Activated T-cell treated with anti-CD3 and anti-CD28 coated beads, Interleukin-2, amount 50 U/mL, for 24 hours (primary cell): ENCODE results near the gene CACNA2D3.

ENCODE experiments used
- DNase-seq: peaks from one replicate; pipeline ENCODE4 v3.0.0-alpha.2; 2020
- H3K27ac Mint-ChIP-seq: 2 replicates; pipeline ENCODE4 v1.8.0; 2020; ENCODE audit warnings: mild to moderate bottlenecking, mixed read lengths
- H3K27me3 Mint-ChIP-seq: 2 replicates; pipeline ENCODE4 v1.8.0; 2020; ENCODE audit warnings: mixed read lengths
- H3K36me3 Mint-ChIP-seq: 2 replicates; pipeline ENCODE4 v1.8.0; 2020; ENCODE audit warnings: low read depth, mixed read lengths
- H3K4me1 Mint-ChIP-seq: 2 replicates; pipeline ENCODE4 v1.8.0; 2020; ENCODE audit warnings: low read depth, mixed read lengths
- H3K4me3 Mint-ChIP-seq: 2 replicates; pipeline ENCODE4 v1.8.0; 2020; ENCODE audit warnings: mild to moderate bottlenecking, moderate library complexity, mixed read lengths
- H3K9me3 Mint-ChIP-seq: 2 replicates; pipeline ENCODE4 v1.8.0; 2020; ENCODE audit warnings: mixed read lengths

CACNA2D3 gene

DNA sequence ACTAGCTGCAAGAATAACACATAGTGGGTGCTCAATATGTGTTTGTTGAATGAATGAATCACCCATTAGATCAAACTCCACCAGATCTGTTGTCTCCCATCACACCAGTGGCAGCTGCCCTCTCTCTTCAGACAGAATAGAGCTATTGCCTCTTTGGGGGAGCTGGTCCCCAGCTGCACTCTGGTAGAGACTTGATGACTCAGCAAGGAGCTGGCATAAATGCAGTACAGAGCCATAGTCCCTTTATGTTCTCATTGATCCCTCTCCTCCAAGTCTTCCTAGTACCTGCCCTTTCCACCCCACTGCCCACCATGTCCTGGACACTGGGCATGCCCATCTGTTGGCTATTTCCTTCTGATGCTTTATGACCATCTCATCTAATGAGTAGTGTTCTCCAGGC is 443.6 kb downstream of the CACNA2D3 start:
- H3K27me3 Mint-ChIP-seq = no peaks in the 10 kb centered on the region
- no peak for DNase-seq
- H3K4me3 Mint-ChIP-seq = no peak overlapping the region
- peaks cover 5% of the 10 kb centered on the region for H3K9me3 Mint-ChIP-seq
- no peaks in the 10 kb centered on the region for H3K36me3 Mint-ChIP-seq
- H3K27ac Mint-ChIP-seq = no peak overlapping the region
- H3K4me1 Mint-ChIP-seq = no peaks in the 10 kb centered on the region

DNA sequence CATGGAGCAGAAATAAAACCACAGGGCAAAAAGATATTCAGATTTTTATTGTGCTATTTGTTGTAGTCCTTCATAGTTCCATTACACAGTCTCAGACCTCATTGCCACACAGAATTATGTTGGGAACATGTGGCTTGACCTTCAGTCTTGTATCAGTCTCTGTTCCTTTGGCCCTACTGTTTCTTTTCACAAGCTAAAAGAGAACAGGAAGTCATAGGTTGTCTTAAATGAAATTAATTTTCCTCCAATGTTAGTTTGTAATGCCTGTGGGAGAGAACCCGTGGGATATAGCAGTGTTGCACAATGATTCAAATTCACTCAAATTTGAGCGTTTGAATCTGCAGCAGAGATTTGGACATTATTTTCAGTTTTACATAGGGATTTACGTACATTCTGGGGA is 445.6 kb downstream of the CACNA2D3 start:
- DNase-seq = no peak
- H3K36me3 Mint-ChIP-seq = no peaks in the 10 kb centered on the region
- H3K4me1 Mint-ChIP-seq = no peaks in the 10 kb centered on the region
- H3K9me3 Mint-ChIP-seq = peaks cover 2% of the 10 kb centered on the region
- no peaks in the 10 kb centered on the region for H3K27me3 Mint-ChIP-seq
- no peak overlapping the region for H3K27ac Mint-ChIP-seq
- H3K4me3 Mint-ChIP-seq = no peak overlapping the region

DNA sequence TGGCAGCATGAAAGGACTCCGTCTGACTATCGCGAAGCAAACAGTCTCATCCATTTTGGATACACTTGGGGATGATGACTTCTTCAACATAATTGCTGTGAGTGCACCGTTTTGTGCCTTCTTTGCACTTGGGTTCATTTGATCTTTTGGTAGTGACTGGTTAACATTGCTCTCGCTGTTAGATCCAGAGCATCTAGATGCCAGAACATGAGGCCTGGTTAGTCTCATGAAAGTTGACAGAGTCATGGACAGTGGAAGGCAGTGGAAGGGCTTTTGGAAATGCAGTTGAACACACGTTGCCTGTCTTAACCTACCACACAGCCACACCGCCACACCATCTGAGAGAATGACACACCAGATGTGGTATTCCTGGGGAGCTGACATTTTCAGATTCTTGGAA is 447.7 kb downstream of the CACNA2D3 start:
- Mint-ChIP-seq H3K9me3 (peaks cover 2% of the 10 kb centered on the region), H3K4me3 (no peak overlapping the region), H3K4me1 (no peaks in the 10 kb centered on the region), H3K27me3 (no peaks in the 10 kb centered on the region), H3K27ac (no peak overlapping the region), H3K36me3 (no peaks in the 10 kb centered on the region)
- DNase-seq = no peak

DNA sequence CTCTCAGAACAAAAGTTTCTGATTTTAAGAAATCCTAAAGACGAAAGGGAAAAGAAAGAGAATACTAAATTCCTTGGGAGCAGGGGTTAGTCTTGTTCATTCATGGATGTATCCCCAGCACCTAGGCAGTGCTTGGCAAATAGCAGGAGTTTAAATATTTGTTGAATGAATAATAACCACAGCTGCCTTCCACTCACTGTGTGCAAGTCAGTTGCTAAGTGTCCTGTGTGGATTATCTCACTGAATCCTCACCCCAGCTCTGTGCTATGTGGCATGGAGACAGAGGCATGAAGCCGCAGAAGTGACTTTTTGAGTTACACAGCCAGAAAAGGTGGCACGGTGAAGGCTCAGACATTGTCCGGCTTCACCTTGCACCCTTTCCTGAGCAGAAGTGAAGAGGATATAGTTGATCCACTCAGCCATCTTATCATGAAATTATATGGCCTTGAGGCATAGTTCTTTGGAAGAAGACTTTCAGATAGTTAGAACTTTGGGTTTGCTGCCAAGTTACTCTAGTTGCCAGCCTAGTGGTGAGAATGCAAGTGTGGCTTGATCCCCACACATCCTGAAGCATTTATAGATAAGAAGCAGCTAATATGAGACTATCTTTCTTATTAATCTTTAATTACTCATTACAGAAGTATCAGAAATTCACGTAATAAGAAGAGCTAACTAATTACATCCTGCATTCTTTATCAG is 450.0 kb downstream of the CACNA2D3 start:
- no peak overlapping the region for H3K27ac Mint-ChIP-seq
- H3K36me3 Mint-ChIP-seq = no peaks in the 10 kb centered on the region
- no peaks in the 10 kb centered on the region for H3K27me3 Mint-ChIP-seq
- H3K4me3 Mint-ChIP-seq = no peak overlapping the region
- H3K9me3 Mint-ChIP-seq = peaks cover 2% of the 10 kb centered on the region
- no peaks in the 10 kb centered on the region for H3K4me1 Mint-ChIP-seq
- DNase-seq = no peak

DNA sequence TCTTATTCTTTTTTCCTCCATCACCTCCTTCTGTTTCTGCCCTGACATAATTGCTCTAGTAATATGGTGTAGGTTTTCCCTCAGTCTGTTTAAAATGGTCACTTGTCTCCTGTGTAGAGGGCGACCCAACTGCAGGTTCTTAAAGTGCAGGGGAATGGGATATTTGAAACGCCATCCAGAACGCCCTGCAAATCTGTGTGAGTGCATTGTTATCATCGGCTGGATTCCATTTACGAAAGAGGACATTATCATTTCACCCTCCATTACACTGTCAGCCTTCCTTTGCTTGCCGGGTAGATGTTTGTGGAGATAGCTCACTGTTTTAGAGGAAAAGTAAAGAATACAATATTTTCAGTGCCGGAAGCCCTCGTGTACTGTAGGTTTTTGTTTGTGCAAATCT is 451.5 kb downstream of the CACNA2D3 start:
- Mint-ChIP-seq H3K4me1 (no peaks in the 10 kb centered on the region), H3K4me3 (no peak overlapping the region), H3K27me3 (no peaks in the 10 kb centered on the region), H3K9me3 (no peaks in the 10 kb centered on the region), H3K36me3 (no peaks in the 10 kb centered on the region), H3K27ac (no peak overlapping the region)
- DNase-seq = no peak

DNA sequence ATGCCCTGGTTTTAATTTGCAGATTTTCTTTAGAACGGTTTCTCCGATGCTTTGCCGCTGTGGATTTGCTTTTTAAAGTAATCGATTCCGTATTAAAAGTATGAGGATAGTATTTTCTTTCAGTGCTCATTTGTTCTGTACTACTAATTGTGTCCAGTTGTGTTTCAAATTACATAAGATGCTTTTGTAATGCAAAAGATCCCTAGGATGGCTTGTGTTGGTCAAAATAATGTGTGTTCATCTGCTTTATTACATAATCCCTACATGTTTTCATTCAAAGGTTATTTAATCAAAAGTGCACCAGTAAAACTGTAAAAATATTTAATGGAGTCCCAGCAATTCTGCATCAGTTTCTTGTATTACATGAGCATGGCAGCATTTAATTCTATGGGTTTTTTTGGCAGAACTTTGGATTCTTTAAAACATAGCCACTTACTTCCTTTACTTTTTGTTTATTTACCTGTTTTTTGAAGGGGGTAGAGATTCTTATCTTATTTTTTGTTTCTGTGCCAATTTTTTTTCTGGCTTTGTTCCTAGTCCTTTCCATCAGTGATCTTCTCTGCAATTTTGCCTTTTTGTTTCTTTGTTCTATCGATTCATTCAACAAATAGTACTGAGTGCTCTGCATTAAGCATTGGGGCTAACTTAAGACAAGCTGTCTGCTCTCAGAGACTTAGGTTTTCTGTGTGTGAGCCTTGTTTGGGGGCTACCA is 452.7 kb downstream of the CACNA2D3 start:
- Mint-ChIP-seq H3K9me3 (no peaks in the 10 kb centered on the region), H3K4me3 (no peak overlapping the region), H3K27ac (no peak overlapping the region), H3K27me3 (no peaks in the 10 kb centered on the region), H3K4me1 (no peaks in the 10 kb centered on the region), H3K36me3 (no peaks in the 10 kb centered on the region)
- no peak for DNase-seq

DNA sequence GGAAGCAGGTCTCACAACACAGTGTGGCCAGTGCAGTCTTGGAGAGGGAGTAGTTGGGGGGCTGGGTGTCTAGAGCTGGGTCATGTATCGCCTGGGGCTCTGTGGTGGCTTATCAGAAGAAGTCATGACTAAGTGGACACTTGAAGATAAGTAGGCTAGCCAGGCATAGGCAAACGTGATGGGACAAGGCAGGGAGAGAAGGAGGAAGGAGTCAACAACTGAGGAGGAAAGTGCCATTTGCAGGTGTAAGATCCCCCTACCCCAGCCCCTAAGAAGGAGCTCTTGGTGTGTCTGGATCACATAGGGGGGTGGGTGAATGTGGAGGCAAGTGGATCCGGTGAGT is 453.2 kb downstream of the CACNA2D3 start:
- DNase-seq = no peak
- no peaks in the 10 kb centered on the region for H3K4me1 Mint-ChIP-seq
- H3K27ac Mint-ChIP-seq = no peak overlapping the region
- H3K36me3 Mint-ChIP-seq = no peaks in the 10 kb centered on the region
- H3K4me3 Mint-ChIP-seq = no peak overlapping the region
- no peaks in the 10 kb centered on the region for H3K9me3 Mint-ChIP-seq
- no peaks in the 10 kb centered on the region for H3K27me3 Mint-ChIP-seq

DNA sequence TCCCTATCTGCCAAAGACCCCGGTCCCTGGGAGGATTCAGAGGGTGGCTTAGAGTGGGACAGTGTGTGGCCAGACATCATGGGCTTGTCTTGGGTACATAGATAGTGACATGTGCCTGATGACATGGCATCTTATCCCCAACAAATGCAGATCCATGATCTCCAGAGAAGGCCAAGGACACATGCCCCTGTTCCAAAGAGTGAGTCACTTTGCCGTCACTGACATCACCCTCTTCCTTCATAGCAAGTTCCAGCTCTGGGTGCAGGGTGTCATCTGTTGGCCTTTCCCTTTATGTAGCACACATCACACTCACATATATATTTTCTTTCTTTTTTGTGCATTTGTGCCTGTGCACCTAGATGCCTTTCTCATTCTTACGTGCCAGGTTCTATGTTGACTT is 455.0 kb downstream of the CACNA2D3 start:
- Mint-ChIP-seq H3K27me3 (no peaks in the 10 kb centered on the region), H3K4me1 (no peaks in the 10 kb centered on the region), H3K27ac (no peak overlapping the region), H3K9me3 (no peaks in the 10 kb centered on the region), H3K4me3 (no peak overlapping the region), H3K36me3 (no peaks in the 10 kb centered on the region)
- no peak for DNase-seq

DNA sequence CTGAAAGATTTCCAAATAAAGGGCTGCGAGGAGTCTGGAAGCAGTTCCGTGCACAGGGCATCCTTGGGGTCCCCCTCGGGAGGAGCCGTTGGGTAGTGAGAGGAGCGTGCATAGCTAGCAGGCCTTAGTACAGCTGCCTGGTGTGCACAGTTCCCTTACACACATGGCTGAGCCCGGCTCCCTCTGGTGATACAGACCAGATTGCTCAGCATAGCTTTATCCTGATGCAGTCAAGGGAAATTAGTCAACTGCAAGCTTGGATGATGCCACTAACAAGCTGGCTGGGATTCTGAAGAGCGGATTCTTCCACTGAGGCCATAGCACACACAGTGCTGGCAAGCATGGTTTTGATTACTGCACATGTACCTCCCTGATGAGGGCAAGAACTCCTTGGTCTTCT is 456.1 kb downstream of the CACNA2D3 start:
- H3K4me1 Mint-ChIP-seq = no peaks in the 10 kb centered on the region
- H3K36me3 Mint-ChIP-seq = no peaks in the 10 kb centered on the region
- no peaks in the 10 kb centered on the region for H3K27me3 Mint-ChIP-seq
- H3K9me3 Mint-ChIP-seq = no peaks in the 10 kb centered on the region
- no peak for DNase-seq
- no peak overlapping the region for H3K4me3 Mint-ChIP-seq
- no peak overlapping the region for H3K27ac Mint-ChIP-seq

DNA sequence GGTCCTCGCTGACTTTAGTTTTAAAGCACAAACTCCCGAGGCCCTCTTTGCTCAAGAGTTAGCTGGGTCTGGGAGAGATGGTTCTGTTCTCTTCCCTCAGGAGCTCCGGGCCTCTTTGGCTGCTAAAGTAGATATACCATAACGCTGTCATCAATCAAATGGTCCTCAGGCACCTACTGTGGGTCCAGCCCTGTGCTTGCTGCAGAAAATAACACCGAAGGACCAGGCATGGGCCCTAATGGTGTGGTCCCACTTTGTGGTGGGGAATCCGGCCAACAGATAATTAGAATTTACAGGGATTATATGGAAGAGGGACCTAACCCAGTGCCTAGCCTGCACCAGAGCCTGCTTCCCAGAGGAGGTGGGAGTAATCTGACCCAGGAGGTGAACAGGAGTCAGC is 458.1 kb downstream of the CACNA2D3 start:
- H3K4me3 Mint-ChIP-seq = no peak overlapping the region
- no peaks in the 10 kb centered on the region for H3K4me1 Mint-ChIP-seq
- no peaks in the 10 kb centered on the region for H3K36me3 Mint-ChIP-seq
- H3K27me3 Mint-ChIP-seq = no peaks in the 10 kb centered on the region
- no peak for DNase-seq
- H3K9me3 Mint-ChIP-seq = no peaks in the 10 kb centered on the region
- H3K27ac Mint-ChIP-seq = no peak overlapping the region

DNA sequence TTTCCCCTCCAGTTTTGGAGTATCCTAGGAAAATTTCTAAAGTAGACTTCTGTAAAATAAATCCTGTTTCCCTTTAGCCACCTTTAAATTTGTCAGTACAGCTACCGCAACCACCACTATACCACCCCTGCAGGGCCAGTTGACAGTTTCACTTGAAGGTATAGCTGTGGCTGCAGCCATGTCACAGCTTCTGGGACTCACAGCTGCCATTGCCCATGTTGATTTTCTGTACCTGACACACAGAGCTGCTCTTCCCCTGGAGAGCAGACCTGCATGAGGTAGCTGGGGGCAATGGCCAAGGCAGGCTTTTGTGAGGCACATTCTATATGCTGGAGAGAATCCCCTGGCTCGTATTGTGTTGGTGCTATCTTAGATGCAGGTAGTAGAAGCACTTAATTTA is 460.1 kb downstream of the CACNA2D3 start:
- Mint-ChIP-seq H3K27me3 (no peaks in the 10 kb centered on the region), H3K36me3 (no peaks in the 10 kb centered on the region), H3K4me3 (no peak overlapping the region), H3K9me3 (no peaks in the 10 kb centered on the region), H3K4me1 (no peaks in the 10 kb centered on the region), H3K27ac (no peak overlapping the region)
- no peak for DNase-seq

DNA sequence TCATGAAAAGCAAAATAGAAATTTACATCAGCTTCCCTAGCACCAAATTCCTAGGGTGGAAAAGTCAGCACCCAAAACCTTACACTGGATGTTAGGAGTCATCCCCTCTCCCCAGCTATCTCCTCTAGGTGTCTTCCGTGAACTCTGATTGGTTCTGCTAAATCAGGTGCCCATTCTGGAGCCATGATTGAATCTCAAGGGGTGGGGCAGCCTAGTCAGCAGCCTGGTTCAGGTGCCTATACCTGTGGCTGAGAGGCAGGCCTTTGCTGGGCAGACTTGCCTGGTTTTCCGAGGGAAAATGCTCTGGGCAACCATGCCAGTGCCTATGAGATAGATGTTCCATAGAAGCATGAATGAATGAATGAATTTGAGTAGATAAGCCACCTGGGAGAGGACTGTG is 468.8 kb downstream of the CACNA2D3 start:
- Mint-ChIP-seq H3K4me3 (no peak overlapping the region), H3K4me1 (no peaks in the 10 kb centered on the region), H3K9me3 (no peaks in the 10 kb centered on the region), H3K27ac (no peak overlapping the region), H3K27me3 (no peaks in the 10 kb centered on the region), H3K36me3 (no peaks in the 10 kb centered on the region)
- no peak for DNase-seq

DNA sequence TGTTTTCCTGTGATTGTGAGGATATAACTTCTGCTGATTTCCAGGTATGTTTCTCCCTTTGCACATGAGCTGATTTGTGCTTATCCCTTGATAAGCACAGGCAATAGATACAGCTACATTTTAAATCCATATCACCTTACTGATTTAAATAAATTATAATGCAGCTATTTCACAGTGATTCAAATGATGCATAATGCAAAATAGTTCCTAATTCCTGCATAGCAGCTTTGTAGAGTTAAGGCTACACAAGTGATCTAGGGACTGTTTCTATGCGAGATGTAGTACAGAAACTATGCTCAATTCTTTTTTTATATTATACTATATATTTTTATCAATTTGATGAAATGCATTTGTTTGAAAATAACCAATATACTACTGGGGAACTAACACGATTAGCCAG is 471.3 kb downstream of the CACNA2D3 start:
- no peaks in the 10 kb centered on the region for H3K27me3 Mint-ChIP-seq
- no peaks in the 10 kb centered on the region for H3K9me3 Mint-ChIP-seq
- DNase-seq = no peak
- no peak overlapping the region for H3K4me3 Mint-ChIP-seq
- no peaks in the 10 kb centered on the region for H3K4me1 Mint-ChIP-seq
- no peaks in the 10 kb centered on the region for H3K36me3 Mint-ChIP-seq
- no peak overlapping the region for H3K27ac Mint-ChIP-seq

DNA sequence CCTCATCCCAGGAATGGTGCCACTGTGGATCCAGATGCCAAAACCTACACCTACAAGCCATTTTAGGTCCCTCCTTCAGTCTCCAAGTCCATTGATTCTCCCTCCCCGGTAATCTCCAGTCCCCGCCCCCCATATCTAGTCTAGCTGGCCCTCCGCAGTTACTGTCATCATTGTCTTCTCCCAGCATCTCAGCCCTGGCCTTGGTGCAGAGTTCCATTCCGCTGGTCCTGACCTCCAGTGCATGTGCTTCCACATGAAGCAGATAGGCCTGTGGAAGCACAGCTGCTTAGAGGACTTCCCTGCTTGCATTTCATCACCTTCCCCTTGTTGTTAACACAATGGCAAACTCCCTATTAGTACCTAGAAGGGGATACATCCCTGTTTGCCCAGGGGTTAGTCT is 473.7 kb downstream of the CACNA2D3 start:
- H3K4me3 Mint-ChIP-seq = no peak overlapping the region
- no peaks in the 10 kb centered on the region for H3K27me3 Mint-ChIP-seq
- H3K4me1 Mint-ChIP-seq = no peaks in the 10 kb centered on the region
- no peak overlapping the region for H3K27ac Mint-ChIP-seq
- no peaks in the 10 kb centered on the region for H3K36me3 Mint-ChIP-seq
- H3K9me3 Mint-ChIP-seq = no peaks in the 10 kb centered on the region
- DNase-seq = no peak

DNA sequence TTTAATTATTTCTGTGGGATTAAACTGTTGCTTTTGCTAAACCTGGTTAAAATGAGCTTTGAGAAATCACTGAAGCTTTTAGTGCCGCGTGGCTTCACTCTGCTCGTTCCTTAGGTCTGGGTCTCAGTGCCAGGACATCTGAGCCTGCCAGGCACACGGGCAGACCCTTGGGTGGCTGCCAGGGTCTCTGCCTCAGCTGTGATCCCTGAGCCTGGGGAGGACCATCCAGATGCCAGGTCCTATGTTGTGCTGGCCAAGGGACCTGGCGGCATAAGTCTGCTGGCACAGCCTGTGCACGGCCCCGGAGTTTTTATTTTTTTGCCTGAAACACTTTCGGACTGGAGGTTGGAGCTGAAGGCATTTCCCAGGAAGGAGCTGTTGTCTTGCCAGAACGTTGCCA is 477.4 kb downstream of the CACNA2D3 start:
- no peaks in the 10 kb centered on the region for H3K9me3 Mint-ChIP-seq
- H3K27ac Mint-ChIP-seq = no peak overlapping the region
- H3K4me1 Mint-ChIP-seq = no peaks in the 10 kb centered on the region
- H3K27me3 Mint-ChIP-seq = no peaks in the 10 kb centered on the region
- no peak for DNase-seq
- no peaks in the 10 kb centered on the region for H3K36me3 Mint-ChIP-seq
- H3K4me3 Mint-ChIP-seq = no peak overlapping the region
